PFSK-1 (cell line): ENCODE measurements around the gene MEF2D.

Experiments used
- FOXP2 ChIP-seq: optimal IDR thresholded peaks from 2 replicates; pipeline ENCODE3; 2011; ENCODE audit warnings: borderline replicate concordance, control low read depth, inconsistent platforms; ENCODE audit not compliant: insufficient read depth; ENCODE audit errors: extremely low read length, extremely low read depth
- POLR2AphosphoS5 ChIP-seq: IDR thresholded peaks from 2 replicates; pipeline ENCODE4 v1.6.1; 2012; ENCODE audit warnings: low read depth, mild to moderate bottlenecking, control low read depth, low read length, moderate library complexity
- REST ChIP-seq, 2 experiments: IDR thresholded peaks; 2 replicates each; pipeline versions ENCODE4 v1.6.1 to v1.8.0; 2011 to 2012; ENCODE audit warnings: low read depth in 2 of 2, low read length in 2 of 2, control low read depth in 1 of 2, inconsistent platforms in 1 of 2, mild to moderate bottlenecking in 1 of 2, moderate library complexity in 1 of 2; ENCODE audit not compliant: insufficient read depth in 1 of 2
- SIN3A ChIP-seq: IDR thresholded peaks from 2 replicates; pipeline ENCODE4 v1.6.1; 2012; ENCODE audit warnings: mild to moderate bottlenecking, low read length, moderate library complexity, borderline replicate concordance; ENCODE audit not compliant: insufficient read depth
- TAF1 ChIP-seq: IDR thresholded peaks from 2 replicates; pipeline ENCODE4 v1.6.1; 2012; ENCODE audit warnings: low read length, control low read depth, borderline replicate concordance; ENCODE audit not compliant: insufficient read depth

The MEF2D gene

GRCh38 chr1:156437037-156437867, 63.3 kb downstream of the MEF2D start:
- no peak for TF ChIP-seq POLR2AphosphoS5
- TF ChIP-seq REST (IDR thresholded peaks at IDR 0.05; ENCODE audit: insufficient read depth in 1 of 2, low read depth in 2 of 2, low read length in 2 of 2) = no peak
- TF ChIP-seq FOXP2 = no peak

- TF ChIP-seq TAF1 = no peak
- TF ChIP-seq POLR2AphosphoS5 = no peak
- TF ChIP-seq REST (IDR thresholded peaks at IDR 0.05; ENCODE audit: insufficient read depth in 1 of 2, low read depth in 2 of 2, low read length in 2 of 2) = no peak
- TF ChIP-seq FOXP2 = no peak
- TF ChIP-seq SIN3A = no peak
Observed at GRCh38 chr1:156436141-156437036, 64.2 kb downstream of the MEF2D start.

- no peak for TF ChIP-seq TAF1
- no peak for TF ChIP-seq POLR2AphosphoS5
Observed at GRCh38 chr1:156435545-156436140, 64.9 kb downstream of the MEF2D start.

- TF ChIP-seq POLR2AphosphoS5 (no peak), FOXP2 (no peak), REST (IDR thresholded peaks at IDR 0.05; ENCODE audit: insufficient read depth in 1 of 2, low read depth in 2 of 2, low read length in 2 of 2) (no peak), SIN3A (no peak), TAF1 (no peak)
Observed at GRCh38 chr1:156434989-156435544, 65.5 kb downstream of the MEF2D start.

- no peak for TF ChIP-seq FOXP2
- no peak for TF ChIP-seq TAF1
Observed at GRCh38 chr1:156433602-156434001, 67.0 kb downstream of the MEF2D start.
